ENCODE measurements around the gene PLSCR3.
"Not testable (repeated sequence)": the region's sequence is repeated elsewhere in the genome, so short reads cannot be mapped to it uniquely, and the experiment has no call there.

The PLSCR3 gene

DNA sequence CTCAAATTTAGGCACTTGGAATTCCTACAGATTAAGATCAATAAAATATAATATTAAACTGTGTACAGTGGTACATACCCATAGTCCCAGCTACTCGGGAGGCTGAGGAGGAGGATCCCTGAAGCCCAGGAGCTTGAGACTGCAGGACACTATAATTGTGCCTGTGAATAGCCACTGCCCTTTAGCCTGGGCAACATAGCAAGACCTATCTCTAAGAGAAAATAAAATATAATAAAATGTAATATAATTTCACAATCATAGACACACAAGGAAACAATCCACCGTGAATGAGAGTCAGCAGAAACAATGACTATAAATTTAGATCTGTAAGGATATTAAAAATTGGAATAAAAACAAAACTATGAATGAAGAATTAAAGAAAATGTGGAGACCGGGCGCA lies 23.5 kb downstream of the PLSCR3 start:
- no peak for TF ChIP-seq CTCF (IDR thresholded peaks at IDR 0.05; ENCODE audit: low read depth, low read length)
- DNase-seq (ENCODE audit: extremely low read depth, low read depth): no peak

GRCh38 chr17:7369825-7370224 lies 24.5 kb downstream of the PLSCR3 start:
- TF ChIP-seq CTCF (IDR thresholded peaks at IDR 0.05; ENCODE audit: low read depth, low read length): no peak
- DNase-seq (ENCODE audit: extremely low read depth, low read depth): no peak

GRCh38 chr17:7368599-7368994 lies 25.7 kb downstream of the PLSCR3 start:
- not testable (repeated sequence) for DNase-seq (ENCODE audit: extremely low read depth, low read depth)

GRCh38 chr17:7367918-7368598 lies 26.3 kb downstream of the PLSCR3 start:
- TF ChIP-seq CTCF (IDR thresholded peaks at IDR 0.05; ENCODE audit: low read depth, low read length): no peak
- no peak for DNase-seq (ENCODE audit: extremely low read depth, low read depth)

DNA sequence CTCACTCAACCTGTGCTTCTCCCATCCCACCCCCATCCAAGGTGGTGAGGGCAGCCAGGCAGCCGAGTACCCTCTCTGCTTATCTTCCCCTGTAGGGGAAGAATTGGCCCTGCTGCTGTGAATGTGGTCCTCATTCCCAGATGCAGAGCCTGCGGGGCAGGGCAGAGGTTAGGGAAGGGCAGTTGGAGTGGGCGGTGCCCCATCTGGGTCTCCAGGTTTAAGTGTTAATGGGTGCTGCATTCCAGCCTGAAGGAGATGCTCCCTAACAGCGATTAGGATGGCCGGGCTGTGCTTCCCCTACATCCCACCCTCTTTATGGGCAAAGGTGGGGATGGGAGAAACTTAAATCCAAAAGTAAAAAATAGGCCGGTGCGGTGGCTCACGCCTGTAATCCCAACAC lies 27.2 kb downstream of the PLSCR3 start:
- no peak for DNase-seq (ENCODE audit: extremely low read depth, low read depth)
- no peak for TF ChIP-seq CTCF (IDR thresholded peaks at IDR 0.05; ENCODE audit: low read depth, low read length)

DNA sequence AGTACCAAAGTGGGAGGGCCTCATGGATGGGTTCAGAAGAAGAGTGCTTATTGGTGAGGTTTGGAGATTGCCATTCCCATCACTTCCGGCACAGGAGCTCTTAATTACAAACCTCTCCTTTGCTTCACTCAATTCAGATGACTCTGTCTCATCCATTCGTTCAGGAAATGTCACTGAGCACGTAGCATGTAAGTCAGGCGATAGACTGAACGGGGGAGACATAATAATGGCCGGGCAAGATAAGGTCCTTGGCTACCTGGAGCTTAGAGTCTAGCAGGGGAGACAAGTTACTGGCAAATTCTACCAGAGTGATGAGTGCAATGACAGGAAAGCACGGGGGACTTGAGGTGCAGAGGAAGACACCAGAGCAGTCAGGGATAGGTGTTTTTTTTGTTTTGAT lies 28.4 kb downstream of the PLSCR3 start:
- not testable (repeated sequence) for DNase-seq (ENCODE audit: extremely low read depth, low read depth)

- no peak for TF ChIP-seq CTCF (IDR thresholded peaks at IDR 0.05; ENCODE audit: low read depth, low read length)
- no peak for DNase-seq (ENCODE audit: extremely low read depth, low read depth)
These were observed 31.0 kb downstream of the PLSCR3 start for GRCh38 chr17:7363311-7363710.

- TF ChIP-seq CTCF (IDR thresholded peaks at IDR 0.05; ENCODE audit: low read depth, low read length): no peak
- no peak for DNase-seq (ENCODE audit: extremely low read depth, low read depth)
These were observed 32.4 kb downstream of the PLSCR3 start for GRCh38 chr17:7361906-7362305.
